ENCODE data around the gene LRP1B.

LRP1B gene

DNA sequence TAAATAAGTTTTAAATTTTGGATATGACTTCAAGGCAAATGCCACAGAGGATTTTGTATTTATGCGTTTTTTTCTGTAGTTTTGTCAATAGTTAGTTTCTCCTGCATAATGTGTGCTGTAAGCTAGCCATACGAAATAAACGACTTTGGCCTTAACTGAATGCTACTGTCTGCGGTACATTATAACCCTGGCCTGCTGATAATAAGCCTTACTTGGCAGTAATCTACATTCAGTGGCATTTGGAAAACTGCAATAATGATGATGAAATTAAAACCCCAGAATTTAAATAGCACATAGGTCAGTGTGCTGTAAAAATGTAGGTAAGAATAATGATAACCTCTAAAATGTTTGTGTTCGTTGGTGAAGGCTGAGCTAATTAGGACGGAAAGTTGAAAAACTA lies 88.8 kb downstream of the LRP1B start:
- DNase-seq (ENCODE audit: low read depth in 2 of 2) = no peak

GRCh38 chr2:142041105-142041504 lies 89.7 kb downstream of the LRP1B start:
- DNase-seq (ENCODE audit: low read depth in 2 of 2) = no peak

DNA sequence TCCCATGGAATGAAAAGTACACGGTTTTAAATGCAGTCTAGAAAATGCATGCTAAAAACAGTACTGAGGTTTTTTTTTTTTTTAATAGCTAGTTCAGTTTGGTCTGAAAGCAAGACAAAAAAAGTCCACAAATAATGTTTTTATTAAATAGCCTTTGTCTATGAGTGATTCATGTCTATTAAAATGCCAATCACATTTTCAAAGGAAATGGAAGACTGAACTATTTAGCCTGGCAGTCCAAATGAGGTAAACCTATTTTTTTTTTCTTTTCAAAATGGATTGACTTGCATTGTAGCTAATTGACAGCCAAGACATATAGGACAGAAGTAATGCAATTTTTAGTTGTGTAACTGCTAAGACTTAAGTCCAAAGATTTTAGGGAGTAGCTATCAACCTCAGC lies 90.3 kb downstream of the LRP1B start:
- DNase-seq (ENCODE audit: low read depth in 2 of 2) = no peak

DNA sequence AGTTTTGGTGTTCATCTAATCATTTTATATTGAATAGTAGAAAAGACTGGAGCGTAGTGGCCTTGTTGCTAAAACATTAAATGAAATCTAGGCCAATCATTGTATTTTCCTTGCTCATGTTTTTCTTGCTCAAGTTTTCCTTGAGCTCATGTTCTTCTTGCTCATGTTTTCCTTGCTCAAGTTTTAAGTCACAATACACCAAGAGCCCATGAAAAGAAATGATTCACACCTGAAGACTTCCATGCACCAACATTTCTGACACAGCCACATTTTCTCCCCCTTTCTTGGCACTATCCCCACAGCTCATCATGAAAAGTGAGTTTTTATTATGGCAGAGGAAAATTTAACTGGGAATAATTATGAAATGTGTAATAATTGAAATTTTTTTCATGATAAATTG lies 92.0 kb downstream of the LRP1B start:
- no peak for DNase-seq (ENCODE audit: low read depth in 2 of 2)

DNA sequence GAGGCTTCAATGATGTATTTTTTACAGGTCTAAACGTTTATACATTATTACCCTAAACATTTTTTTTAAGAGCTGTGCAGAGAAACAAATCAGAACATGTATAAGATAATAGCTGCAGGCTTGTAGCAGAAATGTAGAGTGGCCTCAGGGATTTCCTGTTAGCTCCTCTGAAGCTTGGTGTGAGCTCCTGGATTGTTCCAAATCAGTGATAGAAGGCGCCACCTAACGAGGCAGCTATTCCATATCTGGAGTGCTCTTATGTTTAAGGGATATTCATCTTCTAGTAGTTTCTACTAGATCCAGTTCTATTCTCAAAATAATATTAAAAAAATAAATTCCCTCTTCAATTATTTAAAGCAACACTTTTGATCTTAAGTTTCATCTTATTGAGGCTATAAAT lies 93.1 kb downstream of the LRP1B start:
- no peak for DNase-seq (ENCODE audit: low read depth in 2 of 2)

- DNase-seq (ENCODE audit: low read depth in 2 of 2) = no peak
Measured at GRCh38 chr2:142037066-142037465, 93.8 kb downstream of the LRP1B start.

DNA sequence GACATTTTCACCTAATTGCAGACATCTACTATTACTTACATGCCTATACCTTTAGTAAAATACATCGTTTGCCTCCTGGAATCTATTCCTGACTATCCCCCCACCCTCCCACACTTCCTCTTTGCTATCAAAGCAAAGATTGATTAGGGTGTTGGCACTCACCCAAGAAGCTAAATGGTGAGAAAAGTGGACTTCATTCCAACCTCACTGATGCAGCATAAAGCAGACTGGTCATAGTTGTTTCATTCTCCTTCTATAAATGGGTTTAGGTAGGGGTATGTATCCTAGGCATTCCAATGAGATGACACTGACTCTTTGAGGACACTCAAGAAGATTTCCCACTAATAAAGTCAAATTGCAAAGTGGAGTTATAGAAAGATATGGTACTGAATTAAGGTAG lies 97.4 kb downstream of the LRP1B start:
- no peak for DNase-seq (ENCODE audit: low read depth in 2 of 2)

- no peak for DNase-seq (ENCODE audit: low read depth in 2 of 2)
Measured at GRCh38 chr2:142031656-142032055, 99.2 kb downstream of the LRP1B start.

- no peak for DNase-seq (ENCODE audit: low read depth in 2 of 2)
Measured at GRCh38 chr2:142030735-142031134, 100.1 kb downstream of the LRP1B start.

DNA sequence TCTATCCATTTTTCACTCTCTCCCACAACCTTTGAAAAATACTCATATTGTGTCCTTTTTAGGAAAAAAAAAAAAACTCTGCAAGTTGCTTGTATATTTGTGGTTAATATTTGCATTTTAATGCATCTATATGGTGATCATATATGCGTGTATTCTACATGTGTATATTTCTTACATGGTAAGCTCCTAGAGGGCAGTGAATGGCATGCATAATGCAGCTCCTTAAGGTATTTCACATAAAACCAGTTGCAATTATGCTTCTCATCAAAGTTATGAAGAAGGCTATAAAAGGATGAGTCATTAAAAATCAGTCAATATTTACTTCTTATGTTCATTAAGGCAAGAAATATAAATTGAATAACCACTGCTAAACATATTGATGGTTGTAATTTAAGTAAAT lies 100.8 kb downstream of the LRP1B start:
- no peak for DNase-seq (ENCODE audit: low read depth in 2 of 2)

DNA sequence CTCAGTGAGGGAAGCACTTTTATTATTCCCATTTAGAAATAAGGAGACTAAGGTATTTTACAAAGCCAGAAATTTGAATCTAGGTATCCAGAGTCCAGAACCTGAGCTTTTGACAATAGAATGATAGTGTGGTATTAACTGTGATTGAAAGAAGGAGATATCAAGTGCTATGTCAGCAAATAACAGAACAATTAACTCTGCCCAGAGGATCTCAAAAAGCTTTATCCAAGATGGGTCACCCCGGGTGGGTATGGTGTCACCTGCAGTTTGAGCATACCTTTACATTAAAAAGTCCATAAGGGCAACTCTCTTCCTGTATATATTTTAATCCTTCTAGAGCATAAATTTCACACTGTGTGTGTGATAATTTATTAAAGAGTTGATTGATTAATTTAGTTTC lies 105.4 kb downstream of the LRP1B start:
- no peak for DNase-seq (ENCODE audit: low read depth in 2 of 2)

DNA sequence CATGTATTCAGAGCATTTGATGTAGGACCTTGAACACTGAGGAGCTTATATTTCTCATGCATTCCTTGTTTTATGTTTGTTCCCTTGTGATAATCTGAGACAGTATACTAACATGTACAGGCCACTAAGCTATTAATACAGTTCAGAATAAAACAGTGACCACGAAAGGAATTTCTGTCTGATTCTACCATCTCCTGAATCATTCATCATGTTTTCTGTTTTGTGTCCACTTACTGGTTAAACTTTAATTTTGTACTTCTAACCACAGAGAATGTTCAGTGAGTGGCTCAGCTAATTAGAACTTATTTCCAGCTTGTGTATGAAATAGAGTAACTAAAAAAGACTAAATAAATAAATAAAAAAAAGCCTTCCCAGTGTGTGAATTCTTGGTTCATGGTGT lies 110.4 kb downstream of the LRP1B start:
- no peak for DNase-seq (ENCODE audit: low read depth in 2 of 2)

DNA sequence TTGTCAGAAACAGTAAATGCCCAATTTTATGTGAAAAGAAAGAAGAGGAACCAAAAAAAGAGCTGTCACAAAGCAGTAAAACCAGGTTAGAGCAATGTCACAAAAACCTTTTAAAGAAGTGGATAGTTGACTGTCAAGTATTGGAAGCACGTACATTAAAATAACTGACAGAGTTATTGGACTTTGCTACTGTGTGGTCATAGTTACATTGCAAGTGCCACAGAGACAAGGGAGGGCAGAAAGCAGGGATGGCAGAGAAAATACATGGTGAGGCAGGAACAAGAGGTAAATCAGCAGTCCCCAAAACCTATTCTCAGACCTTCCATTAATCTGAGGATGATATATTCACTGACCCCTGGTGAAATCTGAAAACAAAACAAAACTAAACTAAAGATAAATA lies 116.3 kb downstream of the LRP1B start:
- no peak for DNase-seq (ENCODE audit: low read depth in 2 of 2)

GRCh38 chr2:142012797-142013196 lies 118.0 kb downstream of the LRP1B start:
- no peak for DNase-seq (ENCODE audit: low read depth in 2 of 2)

DNA sequence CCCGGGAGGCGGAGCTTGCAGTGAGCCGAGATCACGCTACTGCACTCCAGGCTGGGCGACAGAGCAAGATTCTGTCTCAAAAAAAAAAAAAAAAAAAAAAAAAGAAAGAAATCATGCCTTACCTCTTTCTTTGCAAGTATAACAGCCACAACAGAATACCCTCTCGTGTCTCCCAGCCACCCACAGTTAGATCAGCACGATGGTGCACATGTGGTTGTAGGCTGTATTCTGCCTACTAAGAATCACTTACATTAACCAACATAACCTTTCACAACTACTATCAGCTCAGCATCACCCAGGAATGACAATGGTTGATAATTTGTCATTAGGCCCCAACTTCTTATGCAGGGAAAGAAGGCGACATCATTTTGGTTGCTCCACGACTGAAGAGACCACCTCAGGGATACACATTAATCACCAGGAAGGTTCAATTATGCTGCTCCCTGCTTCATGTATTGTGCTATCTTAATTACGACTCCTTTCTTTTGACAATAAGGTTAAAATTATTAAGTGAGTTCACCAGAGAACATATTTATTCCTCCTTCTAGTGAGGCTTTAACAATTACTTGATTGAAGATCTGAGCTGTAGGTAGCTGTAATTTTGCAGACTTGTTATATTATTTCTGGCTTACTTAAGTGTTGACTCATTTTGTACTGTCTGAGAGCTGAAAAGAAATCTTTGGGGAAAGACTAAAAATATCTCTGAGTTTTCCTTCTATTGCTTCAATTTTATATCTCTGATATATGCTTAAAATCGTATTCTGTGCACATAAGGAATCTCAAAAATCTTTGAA lies 120.1 kb downstream of the LRP1B start:
- DNase-seq (ENCODE audit: low read depth in 2 of 2) = no peak

DNA sequence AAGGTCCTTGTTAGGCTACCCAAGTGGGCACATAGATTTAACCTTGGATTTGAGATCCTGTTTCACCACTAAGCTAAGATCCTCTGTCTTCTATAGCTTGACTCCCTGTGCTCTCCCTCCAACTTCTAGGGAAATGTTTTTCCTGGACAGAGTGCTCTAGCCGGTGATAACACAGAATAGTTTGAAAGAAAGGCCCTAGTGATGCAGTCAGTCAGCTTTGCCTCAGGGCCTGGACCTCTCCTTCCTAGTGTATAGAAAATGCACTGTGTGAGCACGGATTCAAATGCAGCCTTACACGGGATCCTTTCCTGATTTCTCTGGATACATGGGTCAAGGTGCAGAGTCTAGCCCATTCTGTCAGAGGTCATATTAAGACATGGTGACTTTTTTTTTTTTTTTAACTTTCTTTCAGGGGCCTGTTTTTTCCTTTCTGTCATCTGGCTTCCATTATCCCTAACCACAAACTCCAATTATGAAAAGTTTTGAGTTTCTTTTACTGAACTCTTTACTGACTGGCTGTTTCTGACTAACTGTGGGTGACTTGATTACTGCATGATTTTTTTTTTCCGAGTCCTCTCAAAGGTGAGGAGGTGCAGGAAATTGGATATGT lies 122.6 kb downstream of the LRP1B start:
- DNase-seq (ENCODE audit: low read depth in 2 of 2) = peak in 1 of 2 experiments; percentile 15

- DNase-seq (ENCODE audit: low read depth in 2 of 2) = no peak
Measured at GRCh38 chr2:141994066-141994465, 136.8 kb downstream of the LRP1B start.

- no peak for DNase-seq (ENCODE audit: low read depth in 2 of 2)
Measured at GRCh38 chr2:141992695-141993094, 138.1 kb downstream of the LRP1B start.

DNA sequence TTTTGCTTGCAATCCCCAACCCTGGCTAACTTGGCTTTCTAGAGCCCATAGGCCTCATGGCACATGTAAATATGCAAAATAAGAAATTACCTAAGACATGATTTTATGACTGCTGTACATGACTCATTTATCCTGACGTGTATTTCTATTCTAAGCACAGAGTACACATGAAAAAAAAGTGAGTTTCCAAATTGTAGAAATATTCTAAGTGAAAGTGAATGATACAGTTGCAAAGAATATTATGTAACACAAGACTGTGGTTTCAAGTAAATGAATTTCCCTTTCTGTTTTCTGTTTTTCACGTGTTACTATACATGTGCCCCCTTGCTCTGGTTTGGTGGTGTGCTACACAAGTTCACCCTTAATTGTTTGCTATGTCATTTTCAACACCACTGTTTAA lies 162.4 kb downstream of the LRP1B start:
- peak in 1 of 2 experiments; percentile 3 for DNase-seq (ENCODE audit: low read depth in 2 of 2)

DNA sequence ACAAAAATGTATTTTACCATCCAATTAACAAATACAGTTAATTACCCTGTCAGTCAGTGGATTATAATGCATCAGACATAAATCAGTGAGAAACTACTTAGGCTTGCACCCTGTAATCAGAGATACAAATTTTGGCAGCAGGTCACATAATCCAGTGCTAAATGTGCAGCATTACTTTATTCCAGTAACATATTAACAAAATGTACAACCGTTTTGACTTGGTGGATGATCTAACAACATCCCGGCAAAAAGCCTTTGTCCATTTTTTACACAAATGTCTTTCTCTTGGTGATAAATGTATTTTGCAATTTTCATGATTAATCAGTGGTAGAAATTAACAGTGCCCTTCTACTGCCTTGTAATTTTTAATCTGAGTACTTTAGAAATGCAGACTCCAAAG lies 162.8 kb downstream of the LRP1B start:
- DNase-seq (ENCODE audit: low read depth in 2 of 2) = no peak

GRCh38 chr2:141967503-141967902 lies 163.3 kb downstream of the LRP1B start:
- no peak for DNase-seq (ENCODE audit: low read depth in 2 of 2)

GRCh38 chr2:141959941-141960340 lies 170.9 kb downstream of the LRP1B start:
- DNase-seq (ENCODE audit: low read depth in 2 of 2) = no peak

GRCh38 chr2:141959016-141959415 lies 171.8 kb downstream of the LRP1B start:
- no peak for DNase-seq (ENCODE audit: low read depth in 2 of 2)
